GM18873 (cell line): ENCODE measurements around the gene B4GALNT3.

Experiments used
- ATAC-seq: cut with Tn5 transposase; IDR thresholded peaks from one replicate; pipeline ENCODE4 v1.9.1; 2021; ENCODE audit warnings: mild to moderate bottlenecking, moderate library complexity, moderate number of reproducible peaks; ENCODE audit not compliant: unreplicated experiment, low FRiP score

The B4GALNT3 gene

DNA sequence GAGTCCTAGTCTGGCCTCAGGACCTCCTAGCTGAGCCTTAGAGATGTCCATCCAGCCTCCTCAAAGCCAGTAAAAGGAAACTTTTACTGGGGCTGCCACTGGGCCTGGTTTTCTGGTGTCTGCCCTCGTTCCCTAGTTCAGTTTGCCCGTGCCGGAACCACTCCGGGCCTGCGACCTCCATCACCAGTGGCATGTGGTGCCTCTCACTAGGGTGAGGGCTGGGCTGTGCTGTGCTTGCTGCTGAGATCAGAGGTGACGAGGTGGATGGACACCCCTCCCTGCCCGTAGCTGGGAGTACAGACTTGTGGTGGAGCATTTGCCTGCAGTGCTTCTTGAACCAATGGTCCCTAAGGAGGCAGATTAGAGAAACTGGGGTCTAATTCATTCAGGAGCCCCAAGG lies 75.7 kb downstream of the B4GALNT3 start:
- ATAC-seq = no peak

DNA sequence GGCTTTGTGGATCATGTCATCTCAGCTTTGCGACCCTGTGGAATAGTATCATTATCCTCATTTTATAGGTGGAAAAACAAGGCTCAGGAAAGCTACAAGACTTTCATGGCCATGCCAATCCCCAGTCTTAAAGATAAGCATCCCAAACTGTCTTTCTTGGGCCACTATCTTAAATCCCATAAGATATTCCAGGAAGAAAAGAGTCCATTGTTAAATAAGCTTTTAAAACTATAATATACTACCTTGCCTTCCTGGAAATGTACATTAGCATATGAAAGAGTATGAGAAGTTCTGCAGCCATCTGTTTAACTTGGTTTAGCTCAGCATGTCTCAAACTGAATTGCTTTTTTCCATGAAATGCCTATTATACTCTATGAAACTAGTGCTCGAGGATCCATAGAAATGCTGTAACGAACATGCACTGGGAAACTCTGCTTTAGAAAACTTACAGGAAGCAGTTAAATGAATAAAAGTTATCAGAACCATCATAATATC lies 77.1 kb downstream of the B4GALNT3 start:
- no peak for ATAC-seq

DNA sequence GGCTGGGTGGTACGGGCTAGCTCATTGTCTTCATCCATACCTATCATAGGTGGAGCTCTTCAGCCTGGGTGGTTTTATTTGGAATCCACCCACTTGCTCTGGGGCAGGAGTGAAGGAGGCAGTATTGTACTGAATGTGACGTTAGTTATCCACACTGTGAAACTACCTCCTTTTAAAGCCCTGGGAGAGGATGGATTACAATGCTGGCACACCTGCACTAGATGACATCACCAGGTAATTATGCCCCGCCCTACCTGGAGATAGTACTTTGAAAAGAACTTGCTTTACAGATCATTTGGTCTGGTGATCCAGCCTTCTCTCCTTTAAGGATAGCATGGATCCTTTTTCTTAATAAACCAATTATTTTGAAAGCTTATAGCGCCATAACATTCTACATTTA lies 78.0 kb downstream of the B4GALNT3 start:
- ATAC-seq = no peak

DNA sequence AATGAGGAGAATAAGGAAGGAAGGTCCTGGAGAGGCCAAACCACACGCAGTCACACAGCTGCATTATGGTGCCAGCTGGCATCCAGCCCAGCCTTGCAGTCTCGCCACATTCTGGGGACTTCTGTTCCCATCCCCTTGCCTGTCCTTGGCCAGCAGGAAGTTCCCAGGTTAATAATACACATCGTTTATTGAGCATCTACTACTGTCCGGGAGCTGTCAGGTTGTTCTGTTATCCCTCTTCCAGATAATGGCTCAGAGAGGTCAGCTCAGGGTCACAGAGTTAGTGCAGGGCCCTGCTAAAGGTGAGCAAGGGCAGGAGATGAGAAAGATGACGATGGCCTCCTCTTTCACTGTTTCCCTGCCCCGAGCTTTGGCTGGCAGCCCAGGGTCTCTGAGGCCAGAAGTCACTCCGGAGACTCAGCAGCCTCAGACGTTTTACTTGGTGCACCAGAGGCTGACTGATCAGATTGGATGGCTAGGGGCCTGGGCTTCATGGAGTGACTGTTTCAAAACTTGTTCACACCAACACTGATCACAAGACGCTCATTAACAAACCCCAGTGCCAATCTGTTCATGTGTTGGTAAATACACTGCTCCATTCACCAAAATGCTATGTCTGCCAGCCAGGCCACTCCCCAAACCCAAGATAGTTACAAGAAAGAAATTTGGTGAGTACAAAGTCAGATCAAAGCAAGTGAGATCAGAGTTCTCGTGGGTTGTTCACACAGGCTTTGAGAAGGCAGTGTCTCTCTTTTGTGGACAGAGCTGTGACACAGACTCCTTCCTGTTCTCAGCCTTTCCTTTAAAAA lies 79.2 kb downstream of the B4GALNT3 start:
- ATAC-seq = no peak

DNA sequence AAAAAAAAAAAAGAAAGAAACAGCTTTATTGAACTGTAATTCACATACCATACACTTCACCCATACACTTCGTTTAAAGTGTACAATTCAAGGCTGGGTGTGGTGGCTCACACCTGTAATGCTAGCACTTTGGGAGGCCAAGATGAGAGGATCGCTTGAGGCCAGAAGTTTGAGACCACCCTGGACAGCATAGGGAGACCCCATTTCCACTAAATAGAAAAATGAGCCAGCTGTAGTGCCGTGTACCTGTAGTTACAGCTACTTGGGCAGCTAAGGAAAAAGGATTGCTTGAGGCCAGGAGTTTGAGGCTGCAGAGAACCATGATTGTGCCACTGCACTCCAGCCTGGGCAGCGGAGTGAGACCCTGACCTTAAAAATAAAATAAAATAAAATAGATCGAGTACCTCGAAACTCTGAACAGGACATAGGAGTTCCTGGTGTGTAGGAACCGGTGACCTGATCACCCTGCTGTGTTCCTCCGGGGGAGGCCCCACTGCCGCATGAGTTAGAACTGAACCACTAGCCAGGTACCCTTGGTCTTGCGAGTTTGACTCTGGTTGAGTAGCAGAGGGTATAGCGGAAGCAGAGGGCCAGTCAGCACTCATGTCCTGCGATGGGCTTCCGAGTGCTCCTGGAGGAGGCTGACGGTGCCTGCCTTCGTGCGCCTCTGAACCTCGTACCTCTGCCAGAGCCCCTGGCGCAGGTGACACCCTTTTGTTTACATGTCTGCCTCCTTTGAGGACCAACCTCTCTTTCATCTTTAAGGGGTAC lies 80.0 kb downstream of the B4GALNT3 start:
- no peak for ATAC-seq

DNA sequence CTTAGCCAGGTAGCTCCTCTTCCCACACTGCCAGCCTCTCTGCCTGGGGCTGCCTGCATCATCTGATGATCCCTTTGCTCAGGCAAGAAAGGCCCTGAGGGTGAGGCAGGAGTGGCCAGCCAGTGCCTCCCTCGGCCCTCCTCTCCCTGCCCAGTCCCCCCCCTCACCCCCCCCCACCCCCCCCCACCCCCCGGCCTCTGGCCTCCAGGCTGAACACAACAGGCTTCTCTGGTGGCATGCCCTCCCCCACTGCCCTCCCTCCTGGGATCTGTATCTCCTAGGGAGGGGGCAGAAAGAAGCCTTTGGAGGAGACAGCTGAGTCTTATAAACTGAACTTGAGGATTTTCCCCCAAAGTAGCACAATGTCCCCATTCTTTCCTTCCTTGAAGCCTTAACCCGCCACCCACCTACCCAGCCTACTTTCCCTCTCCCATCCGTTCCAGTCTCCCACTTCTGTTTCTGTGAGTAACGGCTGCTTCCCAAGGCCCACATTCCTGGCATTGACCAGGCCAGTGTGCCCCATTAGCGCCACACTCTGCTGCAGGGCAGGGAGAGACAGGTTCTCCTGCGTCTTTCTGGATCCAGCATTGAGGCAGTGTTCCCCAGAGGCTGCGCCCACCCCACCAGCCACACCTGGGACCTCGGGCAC lies 82.1 kb downstream of the B4GALNT3 start:
- no peak for ATAC-seq

DNA sequence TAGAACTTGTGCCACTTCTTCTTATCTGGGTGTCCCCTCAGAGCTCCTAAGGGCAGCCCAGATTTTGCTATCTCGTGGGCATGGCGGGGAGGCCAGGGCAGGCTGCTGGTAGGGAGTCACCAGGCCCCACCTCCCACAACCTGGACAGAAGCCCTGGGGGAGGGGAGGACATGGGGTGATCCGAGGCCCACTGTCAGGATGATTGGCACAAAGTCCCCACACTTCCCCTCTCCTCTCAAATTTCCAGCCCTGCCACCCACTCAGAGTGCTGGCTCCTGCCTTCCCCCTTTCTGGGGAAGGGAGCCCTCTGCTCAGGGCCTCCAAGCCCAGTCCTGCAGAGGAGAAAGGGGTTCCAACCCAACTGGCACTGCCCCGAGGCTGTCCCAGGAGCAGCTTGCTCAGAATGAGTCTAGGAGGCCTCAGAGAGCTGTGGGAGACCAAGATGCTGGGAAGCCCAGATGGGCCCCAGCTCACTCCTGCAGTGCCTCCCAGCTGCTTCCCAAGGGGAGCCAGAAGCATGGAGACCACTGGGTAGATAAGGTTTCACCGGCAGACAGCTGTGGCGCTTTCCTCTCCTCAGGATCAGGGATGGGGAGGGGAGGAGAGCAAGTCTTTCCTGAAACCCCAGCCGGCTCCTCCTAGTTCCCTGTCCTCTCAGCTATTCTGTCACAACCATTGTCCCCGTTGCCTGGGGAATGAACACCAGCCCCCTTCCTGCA lies 82.8 kb downstream of the B4GALNT3 start:
- ATAC-seq = no peak

DNA sequence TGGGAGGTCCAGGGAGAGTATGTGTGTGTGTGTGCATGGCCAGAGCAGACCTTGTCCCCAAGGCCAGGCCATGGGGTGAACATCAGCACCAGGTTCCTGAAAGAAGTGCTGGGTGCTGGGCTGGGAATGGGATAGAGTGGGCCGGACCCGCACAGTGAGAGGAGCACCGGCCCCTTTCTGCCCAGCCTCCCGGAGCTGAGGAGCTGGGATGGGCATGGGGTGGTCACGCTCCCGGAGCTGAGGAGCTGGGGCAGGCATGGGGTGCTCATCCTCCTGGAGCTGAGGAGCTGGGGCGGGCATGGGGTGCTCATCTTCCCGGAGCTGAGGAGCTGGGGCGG lies 83.3 kb downstream of the B4GALNT3 start:
- ATAC-seq = no peak

DNA sequence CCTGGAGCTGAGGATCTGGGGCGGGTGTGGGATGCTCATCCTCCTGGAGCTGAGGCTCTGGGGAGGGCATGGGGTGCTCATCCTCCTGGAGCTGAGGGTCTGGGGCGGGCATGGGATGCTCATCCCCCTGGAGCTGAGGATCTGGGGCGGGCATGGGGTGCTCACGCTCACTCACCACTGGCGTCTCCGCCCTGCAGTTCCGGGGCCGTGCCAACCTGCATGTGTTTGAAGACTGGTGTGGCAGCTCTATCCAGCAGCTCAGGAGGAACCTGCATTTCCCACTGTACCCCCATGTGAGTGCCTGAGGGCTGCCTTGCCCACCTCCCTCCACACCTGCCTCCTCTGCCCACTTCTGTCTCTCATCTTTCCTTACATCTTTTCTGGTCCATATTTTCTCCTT lies 84.4 kb downstream of the B4GALNT3 start:
- ATAC-seq = no peak

DNA sequence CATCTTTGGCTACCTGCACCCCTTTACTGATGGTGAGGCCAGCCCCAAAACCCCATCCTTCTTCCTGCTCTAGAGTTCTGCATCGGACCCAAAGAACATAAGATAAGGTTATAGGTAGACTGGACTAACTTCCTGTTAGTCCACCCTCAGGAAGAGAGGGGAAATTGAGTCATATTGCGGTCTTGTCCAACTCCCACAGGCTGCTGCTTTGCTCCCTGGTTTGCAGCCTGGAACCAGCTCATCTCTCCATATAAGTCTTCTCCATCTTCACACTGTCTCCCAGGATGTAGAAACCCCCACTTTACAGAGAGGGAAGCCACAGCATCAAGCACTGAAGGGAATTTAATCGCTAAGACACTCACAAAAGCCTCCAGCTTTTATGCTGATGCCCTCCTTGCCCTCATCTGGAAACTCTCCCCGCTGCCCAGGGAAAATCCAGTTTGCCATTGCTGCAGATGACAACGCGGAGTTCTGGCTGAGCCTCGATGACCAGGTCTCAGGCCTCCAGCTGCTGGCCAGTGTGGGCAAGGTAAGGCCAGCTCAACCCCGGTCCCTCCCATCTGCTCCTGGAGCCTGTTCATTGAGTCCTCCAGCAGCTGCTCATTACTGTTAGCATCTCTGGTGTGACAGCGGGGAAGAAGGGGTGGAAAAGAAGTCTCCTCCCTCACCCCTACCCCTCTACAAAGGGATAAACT lies 85.3 kb downstream of the B4GALNT3 start:
- no peak for ATAC-seq

DNA sequence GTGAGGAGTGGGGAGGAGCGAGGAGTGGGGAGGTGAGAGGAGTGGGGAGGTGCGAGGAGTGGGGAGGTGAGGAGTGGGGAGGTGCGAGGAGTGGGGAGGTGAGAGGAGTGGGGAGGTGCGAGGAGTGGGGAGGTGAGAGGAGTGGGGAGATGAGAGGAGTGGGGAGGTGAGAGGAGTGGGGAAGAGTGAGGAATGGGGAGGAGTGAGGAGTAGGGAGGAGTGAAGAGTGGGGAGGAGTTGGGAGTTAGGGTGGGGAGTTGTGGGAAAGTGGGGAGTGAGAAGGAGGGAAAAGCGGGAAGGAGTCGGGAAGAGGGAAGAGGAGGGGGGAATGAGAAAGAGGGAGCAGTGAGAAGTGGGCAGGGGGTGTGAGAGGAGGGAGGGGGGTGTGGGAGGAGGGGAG lies 86.1 kb downstream of the B4GALNT3 start:
- no peak for ATAC-seq

DNA sequence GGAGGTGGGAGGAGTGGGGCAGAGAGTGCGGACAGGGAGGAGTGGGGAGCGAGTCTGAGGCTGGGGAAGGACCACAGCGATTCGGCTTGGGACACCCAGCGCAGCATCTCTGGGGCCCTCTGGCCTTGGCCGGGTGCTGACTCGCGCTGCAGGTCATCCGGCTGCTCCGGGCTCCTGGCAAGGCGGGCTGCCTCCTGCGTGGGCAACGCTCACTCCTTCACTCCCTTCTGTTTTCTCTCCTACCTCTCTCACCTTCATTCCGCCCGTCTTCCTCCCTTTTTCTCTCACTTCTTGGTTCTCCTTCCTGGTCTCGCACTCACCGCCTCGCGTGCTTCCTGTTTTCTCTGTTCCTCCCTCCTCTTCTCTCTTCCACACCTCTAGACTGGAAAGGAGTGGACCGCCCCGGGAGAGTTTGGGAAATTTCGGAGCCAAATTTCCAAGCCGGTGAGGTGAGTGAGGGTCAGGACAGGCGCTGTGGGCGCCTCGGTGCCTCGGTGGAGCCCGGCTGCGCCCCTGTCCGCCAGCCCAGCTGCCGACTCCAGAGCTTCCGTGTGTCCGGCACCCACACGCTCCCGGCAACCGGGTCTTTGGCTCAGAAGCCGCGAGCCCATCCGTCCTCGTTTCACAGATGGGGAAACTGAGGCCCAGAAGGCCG lies 86.7 kb downstream of the B4GALNT3 start:
- no peak for ATAC-seq

DNA sequence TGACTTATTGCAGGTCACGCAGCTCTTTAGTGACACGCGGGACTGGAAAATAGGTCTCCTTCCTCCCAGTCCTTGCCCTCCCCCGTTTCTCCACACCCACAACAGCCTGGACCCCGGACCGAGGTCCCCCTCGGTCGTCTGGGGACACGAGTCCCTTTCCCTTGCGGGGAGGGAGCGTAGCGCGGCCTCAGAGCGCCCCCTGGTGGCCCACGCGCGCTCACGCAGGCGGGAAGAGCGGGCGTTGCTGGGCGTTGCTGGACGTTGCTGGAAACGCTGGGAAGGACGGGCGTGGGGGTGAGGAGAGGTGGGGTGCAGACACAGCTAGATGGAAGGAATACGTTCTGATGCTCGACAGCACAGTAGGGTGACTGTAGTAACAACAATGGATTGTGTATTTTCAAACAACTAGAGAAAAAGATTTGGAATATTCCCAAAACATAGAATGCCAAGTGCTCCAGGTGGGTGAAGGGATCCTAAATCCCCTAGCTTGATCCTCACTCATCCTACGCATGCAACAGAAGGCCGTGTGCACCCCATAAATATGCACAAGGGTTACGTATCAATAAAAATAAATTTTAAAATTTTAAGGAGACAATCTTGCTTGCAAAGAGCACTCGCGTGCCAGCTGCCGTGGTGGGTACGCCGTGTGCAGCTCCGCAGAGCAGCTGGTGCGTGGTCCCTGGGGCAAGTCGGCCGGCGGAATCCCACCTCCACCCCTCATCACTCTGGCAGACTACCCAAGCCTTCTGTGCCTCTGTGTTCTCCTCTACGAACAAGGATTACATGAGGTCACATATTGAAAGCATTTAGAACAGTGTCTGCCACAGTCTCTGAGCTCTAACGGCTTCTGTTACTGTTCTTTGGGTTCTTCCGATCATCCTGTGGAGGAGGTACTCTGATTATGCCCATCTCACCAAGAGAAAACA lies 87.4 kb downstream of the B4GALNT3 start:
- no peak for ATAC-seq

DNA sequence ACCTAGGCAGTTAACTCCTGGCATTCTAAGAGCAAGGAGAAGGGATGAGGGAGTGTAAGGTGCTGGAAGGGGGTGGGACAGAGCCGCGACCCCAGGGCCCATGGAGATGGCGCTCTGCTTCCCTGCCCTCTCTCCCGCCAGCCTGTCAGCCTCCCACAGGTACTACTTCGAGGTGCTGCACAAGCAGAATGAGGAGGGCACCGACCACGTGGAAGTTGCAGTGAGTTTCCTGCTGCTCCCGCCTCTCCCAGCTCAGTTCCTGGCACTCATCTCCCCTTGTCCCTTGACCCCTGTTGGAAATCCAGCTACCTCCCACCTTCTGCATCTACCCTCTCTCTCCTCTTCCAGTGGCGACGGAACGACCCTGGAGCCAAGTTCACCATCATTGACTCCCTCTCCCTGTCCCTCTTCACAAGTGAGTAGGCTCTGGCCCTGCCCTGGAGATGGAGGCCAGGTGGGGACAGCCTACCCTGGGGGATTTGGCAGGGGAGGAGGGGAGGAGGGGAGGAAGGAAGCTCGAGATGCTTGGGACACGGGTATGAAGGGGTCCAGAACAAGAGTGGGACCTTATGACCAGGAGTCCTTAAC lies 88.2 kb downstream of the B4GALNT3 start:
- ATAC-seq = no peak

DNA sequence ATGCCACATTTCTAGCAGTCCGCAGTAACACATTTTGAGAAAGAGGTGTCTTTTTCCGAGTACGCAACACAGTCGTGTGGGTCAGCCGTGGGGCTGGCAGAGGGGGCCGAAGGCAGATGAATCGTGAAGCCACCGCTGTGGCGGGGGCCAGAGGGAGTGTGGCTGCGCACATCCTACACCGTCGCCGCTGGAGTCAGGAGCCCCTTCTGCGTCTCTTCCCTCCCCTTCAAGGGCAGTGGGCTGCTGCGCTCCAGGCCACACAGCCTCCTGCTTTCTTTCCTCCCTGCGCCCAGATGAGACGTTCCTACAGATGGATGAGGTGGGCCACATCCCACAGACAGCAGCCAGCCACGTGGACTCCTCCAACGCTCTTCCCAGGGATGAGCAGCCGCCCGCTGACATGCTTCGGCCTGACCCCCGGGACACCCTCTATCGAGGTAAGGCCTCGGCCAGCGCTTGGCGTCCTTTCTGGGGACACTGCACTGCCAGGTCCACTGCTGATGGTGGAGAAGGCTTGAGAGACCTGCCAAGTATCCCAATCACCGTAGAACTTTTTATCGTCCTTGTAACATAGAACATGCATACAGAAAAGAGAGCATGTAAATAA lies 89.8 kb downstream of the B4GALNT3 start:
- ATAC-seq = no peak

DNA sequence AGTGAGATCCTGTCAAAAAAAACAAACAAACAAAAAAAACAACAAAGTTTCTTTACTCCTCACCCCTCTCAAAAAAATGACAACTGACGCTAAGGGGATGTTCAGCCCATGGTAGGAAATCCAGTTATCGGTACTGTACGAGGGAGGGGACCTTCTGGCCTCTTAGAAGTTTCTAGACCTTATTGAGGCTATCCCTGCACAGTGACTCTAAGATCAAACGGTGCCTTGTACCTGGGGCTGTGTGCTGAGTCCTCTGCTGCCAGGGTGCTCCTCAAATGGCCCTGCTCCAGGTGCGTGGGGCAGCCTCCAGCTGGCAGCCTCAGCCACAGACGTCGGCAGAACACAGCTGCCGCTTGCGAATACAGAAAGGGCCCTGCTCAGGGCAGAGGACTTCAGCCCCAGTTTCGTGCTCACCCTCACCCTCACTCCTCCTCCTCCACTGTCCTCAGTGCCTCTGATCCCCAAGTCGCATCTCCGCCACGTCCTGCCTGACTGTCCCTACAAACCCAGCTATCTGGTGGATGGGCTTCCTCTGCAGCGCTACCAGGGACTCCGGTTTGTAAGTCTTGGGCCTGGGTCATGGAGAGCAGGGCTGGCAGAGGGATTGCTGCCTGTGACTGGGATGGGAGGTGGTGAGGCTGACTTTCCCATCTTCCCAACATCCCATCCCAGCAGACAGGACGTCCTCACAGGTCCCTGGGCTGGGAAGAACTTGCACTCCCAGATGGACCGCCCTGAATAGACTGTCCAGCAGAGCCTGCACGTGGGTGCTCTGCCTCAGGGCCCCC lies 90.9 kb downstream of the B4GALNT3 start:
- no peak for ATAC-seq

DNA sequence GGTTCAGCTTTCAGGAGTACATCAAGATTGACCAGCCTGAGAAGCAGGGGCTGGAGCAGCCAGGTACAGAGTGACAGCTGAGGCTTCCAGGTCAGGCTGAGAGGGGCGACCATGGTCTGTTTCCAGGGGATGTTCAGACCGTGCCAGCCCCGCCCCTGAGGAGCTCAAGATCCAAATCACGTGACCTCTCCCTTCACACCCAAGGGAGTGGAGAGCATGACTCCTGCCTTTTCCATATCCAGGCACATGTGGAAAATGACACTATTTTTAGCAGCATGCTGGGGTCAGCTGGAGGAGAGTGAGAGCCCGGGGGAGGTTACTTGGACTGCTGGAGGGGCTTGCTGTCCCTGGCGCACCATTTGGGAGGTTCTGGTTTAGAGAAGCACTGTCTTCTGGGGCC lies 92.7 kb downstream of the B4GALNT3 start:
- ATAC-seq = no peak
